ENCODE data around the gene KLHL17. TPM values are rescaled to one million over a fixed set of nuclear protein-coding genes. Genes with fewer than 3 reads are reported as not detected.

The KLHL17 gene
- total RNA-seq, 2 donors from 2014 or later = 19.9 to 26.1 TPM

GRCh38 chr1:931380-932172, 28.8 kb upstream of the KLHL17 start:
- Mint-ChIP-seq H3K9me3 (no peaks in the 10 kb centered on the region), H3K36me3 (no peaks in the 10 kb centered on the region), H3K27ac (no peak overlapping the region)
- no peak for DNase-seq (ENCODE audit: low spot score in 2 of 2)
- no peak for ATAC-seq

DNA sequence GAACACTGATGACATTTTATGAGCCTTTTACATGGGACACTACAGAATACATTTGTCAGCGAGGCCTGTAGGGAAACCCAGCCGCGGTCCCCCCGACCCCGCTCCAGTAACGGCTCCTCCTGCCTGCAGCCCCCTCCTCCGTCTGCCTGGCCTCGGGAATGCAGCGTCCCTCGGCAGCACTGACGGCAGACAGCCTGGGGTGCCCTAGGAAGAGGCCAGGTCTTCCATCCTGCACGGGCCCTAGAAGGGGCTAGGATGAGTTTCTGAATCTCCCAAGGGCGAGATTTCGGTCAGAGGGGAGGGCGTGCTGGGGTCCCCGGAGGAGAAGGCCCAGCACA, 28.2 kb upstream of the KLHL17 start:
- no peak overlapping the region for H3K27ac Mint-ChIP-seq
- ATAC-seq (no peak), DNase-seq (ENCODE audit: low spot score in 2 of 2) (no peak)
- H3K36me3 Mint-ChIP-seq = no peaks in the 10 kb centered on the region
- no peaks in the 10 kb centered on the region for H3K9me3 Mint-ChIP-seq

- ATAC-seq = no peak
- Mint-ChIP-seq H3K36me3 (no peaks in the 10 kb centered on the region), H3K9me3 (no peaks in the 10 kb centered on the region), H3K27ac (no peak overlapping the region)
- DNase-seq (ENCODE audit: low spot score in 2 of 2) = no peak
These were observed 27.4 kb upstream of the KLHL17 start for GRCh38 chr1:932776-933602.

DNA sequence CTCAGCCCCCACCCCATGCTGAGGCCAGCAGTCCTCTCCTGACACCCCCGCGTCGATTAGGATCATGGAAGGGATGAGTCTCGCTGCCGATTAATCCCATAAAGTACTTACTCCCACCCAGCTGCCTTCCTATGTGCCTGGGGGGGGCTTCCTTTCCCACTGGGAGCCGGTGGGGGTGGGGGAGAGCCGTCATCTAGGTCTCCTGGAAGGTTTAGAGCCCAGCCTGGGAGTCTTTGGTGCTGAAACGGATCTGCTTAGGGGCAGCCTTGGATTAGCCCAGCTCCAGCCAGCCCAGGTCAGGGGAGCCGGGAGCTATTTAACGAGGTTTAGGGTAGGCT, 26.8 kb upstream of the KLHL17 start:
- Mint-ChIP-seq H3K27ac (peak overlapping the region in 1 of 2 donors; percentile 36), H3K9me3 (no peaks in the 10 kb centered on the region), H3K36me3 (no peaks in the 10 kb centered on the region)
- no peak for ATAC-seq
- DNase-seq (ENCODE audit: low spot score in 2 of 2) = no peak

GRCh38 chr1:934991-935750, 25.2 kb upstream of the KLHL17 start:
- no peak for DNase-seq (ENCODE audit: low spot score in 2 of 2)
- Mint-ChIP-seq H3K27ac (no peak overlapping the region), H3K36me3 (no peaks in the 10 kb centered on the region), H3K9me3 (no peaks in the 10 kb centered on the region)
- ATAC-seq = no peak

DNA sequence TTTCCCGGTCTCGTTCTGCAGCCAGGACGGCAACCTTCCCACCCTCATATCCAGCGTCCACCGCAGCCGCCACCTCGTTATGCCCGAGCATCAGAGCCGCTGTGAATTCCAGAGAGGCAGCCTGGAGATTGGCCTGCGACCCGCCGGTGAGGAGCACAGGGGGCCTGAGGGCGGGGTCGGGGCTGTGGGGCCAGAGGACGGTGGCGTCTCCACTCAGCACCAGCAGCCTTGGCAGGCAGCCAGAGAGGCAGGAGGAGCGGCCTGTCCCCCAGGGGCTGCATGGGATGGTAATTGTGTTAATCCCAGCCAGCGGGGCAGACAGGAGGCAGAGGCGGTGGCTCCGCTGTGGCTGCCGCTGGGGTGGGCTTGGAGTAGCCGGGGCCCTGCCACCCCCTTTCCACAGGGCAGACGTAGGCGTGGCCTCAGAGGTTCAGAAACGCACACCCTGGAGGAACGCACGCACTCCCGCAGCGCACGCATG, 24.6 kb upstream of the KLHL17 start:
- Mint-ChIP-seq H3K27ac (no peak overlapping the region), H3K9me3 (no peaks in the 10 kb centered on the region), H3K36me3 (no peaks in the 10 kb centered on the region)
- no peak for DNase-seq (ENCODE audit: low spot score in 2 of 2)
- no peak for ATAC-seq

DNA sequence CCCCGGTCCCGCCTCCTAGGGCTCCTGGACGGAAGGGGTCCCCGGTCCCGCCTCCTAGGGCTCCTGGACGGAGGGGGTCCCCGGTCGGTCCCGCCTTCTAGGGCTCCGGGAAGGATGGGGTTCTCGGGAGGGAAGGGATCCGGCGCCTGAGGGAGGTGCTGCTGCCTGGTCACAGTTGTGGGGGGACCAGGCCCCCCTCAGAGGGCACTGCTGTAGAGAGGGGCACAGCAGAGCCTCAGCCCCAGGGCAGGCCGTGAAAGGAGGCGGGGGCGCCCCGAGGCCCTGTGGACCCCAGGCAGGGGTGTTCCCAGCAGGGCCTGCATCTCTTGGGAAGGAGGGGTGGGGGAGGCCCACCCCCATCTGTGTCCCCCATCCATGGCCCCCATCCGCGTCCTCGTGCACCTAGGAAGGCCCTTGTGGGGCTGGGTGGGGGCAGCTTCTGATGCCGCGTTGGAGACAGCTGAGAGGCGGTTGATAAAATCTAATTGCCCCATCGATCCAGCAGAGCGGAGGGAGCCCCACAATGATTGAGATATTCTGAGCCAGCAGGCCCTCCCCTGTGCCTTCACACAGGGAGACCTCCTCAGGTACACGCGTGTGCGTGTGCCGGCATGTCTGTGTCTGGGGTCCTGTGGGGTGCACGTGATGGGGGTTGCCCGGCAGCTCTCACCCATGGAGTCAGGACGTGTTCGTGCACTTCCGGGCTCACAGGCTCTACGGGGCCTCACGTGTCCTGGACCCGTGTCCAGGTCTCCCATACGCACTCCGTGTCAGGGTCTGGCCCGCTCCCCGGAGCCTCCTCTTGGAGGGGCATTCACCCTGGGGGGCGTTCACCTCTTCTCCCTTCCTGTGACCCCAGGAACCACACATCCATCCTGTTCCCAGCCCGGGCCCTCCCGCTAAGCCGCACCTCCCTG, 23.8 kb upstream of the KLHL17 start:
- DNase-seq (ENCODE audit: low spot score in 2 of 2) (no peak), ATAC-seq (no peak)
- H3K36me3 Mint-ChIP-seq = no peaks in the 10 kb centered on the region
- H3K27ac Mint-ChIP-seq = no peak overlapping the region
- H3K9me3 Mint-ChIP-seq = no peaks in the 10 kb centered on the region

DNA sequence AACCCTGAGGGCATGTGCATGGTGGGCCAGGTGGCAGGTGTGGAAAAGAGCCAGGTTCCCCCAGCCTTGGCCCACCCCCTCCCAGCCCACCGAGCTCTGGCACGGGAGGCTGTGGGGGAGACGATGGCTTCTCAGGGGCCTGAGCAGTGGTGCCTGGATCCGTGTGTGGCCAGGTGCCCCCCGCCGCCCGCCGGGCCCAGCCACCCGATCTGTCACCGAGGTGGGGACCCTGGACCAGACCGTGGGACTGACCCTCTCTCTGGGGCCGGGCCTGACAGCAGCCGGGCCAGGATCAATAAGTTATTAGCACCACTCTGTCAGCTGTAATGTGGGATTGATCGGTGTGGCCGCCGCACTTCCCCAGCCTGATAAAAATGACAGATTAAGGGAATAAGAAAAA, 22.9 kb upstream of the KLHL17 start:
- DNase-seq (ENCODE audit: low spot score in 2 of 2) (no peak), ATAC-seq (no peak)
- Mint-ChIP-seq H3K27ac (no peak overlapping the region), H3K36me3 (no peaks in the 10 kb centered on the region), H3K9me3 (no peaks in the 10 kb centered on the region)

DNA sequence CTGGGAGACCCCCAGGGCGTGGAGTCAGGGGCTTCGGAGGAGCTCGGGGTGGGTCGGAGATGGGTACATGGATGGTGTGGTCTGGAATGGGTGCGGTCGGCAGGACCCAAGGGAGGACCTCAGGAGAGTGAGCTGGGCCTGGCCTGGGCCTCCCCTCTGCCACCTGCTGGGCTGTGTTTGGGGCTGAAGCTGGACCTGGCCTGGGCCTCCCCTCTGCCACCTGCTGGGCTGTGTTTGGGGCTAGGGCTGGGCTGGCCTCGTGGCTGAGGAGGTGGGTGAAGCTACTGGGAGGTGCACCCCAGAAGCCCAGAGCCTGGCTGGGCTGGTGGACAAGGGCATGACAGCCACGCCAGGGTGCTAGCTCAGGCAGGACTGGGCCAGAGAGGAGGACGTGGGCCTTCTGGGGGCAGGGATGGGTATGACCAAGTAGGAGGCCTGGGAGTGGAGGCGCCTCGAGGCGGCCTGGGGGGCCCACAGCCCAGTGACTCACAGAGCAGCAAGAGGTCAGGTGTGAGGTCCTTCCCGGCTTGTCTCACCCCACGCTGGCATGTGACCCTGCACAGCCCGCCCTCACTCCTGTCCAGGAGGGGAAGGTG, 22.2 kb upstream of the KLHL17 start:
- H3K27ac Mint-ChIP-seq = no peak overlapping the region
- DNase-seq (ENCODE audit: low spot score in 2 of 2) (no peak), ATAC-seq (peak; percentile 36 to 65)
- H3K9me3 Mint-ChIP-seq = no peaks in the 10 kb centered on the region
- no peaks in the 10 kb centered on the region for H3K36me3 Mint-ChIP-seq

DNA sequence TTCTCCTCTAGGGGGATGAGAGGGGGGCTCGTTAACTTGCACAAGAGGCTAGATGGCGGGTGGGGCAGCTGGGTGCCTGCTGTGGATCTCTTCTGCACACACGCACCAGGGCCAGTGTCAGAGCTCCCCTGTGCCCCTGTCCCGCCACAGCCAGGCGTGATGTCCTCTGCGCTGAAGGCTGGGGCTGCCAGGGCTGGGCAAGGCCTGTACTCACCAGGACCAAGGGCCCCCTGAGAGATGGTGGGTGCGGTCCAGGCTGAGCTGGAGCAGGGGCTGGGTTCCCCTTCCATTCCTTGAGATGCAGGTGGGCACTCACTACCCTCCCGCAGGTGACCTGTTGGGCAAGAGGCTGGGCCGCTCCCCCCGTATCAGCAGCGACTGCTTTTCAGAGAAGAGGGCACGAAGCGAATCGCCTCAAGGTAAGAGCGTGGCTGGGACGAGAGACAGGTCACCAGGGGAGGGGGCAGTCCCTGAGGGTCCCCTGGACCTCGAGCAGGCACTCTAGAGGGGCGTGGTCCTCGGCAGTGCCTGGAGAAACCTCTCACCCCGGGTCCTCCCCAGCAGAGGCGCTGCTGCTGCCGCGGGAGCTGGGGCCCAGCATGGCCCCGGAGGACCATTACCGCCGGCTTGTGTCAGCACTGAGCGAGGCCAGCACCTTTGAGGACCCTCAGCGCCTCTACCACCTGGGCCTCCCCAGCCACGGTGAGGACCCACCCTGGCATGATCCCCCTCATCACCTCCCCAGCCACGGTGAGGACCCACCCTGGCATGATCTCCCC, 21.5 kb upstream of the KLHL17 start:
- ATAC-seq (no peak), DNase-seq (ENCODE audit: low spot score in 2 of 2) (no peak)
- no peak overlapping the region for H3K27ac Mint-ChIP-seq
- no peaks in the 10 kb centered on the region for H3K36me3 Mint-ChIP-seq
- no peaks in the 10 kb centered on the region for H3K9me3 Mint-ChIP-seq

- H3K9me3 Mint-ChIP-seq = no peaks in the 10 kb centered on the region
- peaks cover 0 to 6% of the 10 kb centered on the region in 2 donors for H3K36me3 Mint-ChIP-seq
- H3K27ac Mint-ChIP-seq = no peak overlapping the region
- no peak for DNase-seq (ENCODE audit: low spot score in 2 of 2)
- no peak for ATAC-seq
These were observed 20.8 kb upstream of the KLHL17 start for GRCh38 chr1:939511-940106.

GRCh38 chr1:940107-941014, 20.0 kb upstream of the KLHL17 start:
- H3K36me3 Mint-ChIP-seq = peaks cover 0 to 10% of the 10 kb centered on the region in 2 donors
- H3K27ac Mint-ChIP-seq = no peak overlapping the region
- DNase-seq (ENCODE audit: low spot score in 2 of 2) (no peak), ATAC-seq (peak; percentile 6 to 19)
- H3K9me3 Mint-ChIP-seq = no peaks in the 10 kb centered on the region

- H3K9me3 Mint-ChIP-seq = no peaks in the 10 kb centered on the region
- DNase-seq (ENCODE audit: low spot score in 2 of 2) = no peak
- no peak overlapping the region for H3K27ac Mint-ChIP-seq
- peak in 1 of 2 donors; percentile 12 for ATAC-seq
- peaks cover 0 to 10% of the 10 kb centered on the region in 2 donors for H3K36me3 Mint-ChIP-seq
These were observed 19.3 kb upstream of the KLHL17 start for GRCh38 chr1:941015-941587.
